ENCODE data around the gene CLTA. TPM values are rescaled to one million over a fixed set of nuclear protein-coding genes. Genes with fewer than 3 reads are reported as not detected.
"Not testable (repeated sequence)": the region's sequence is repeated elsewhere in the genome, so short reads cannot be mapped to it uniquely, and the experiment has no call there.

The CLTA gene
- total and polyA plus RNA-seq, 7 experiments from 2014 or later, result 32.2 to 140 (median 72.0) TPM

- ChIA-PET CTCF (interaction anchor here (1.1 to 2.0 kb wide), 4 partner anchors 9 to 51 kb away, joined by 3 to 6 read pairs (median 4); partner anchors contain the start of gene GLIPR2), POLR2A (interaction anchor here (0.7 to 1.6 kb wide), 4 partner anchors 10 to 63 kb away, joined by 3 to 8 read pairs (median 4); partner anchors contain the start of gene GLIPR2)
- peaks cover 0 to 3% (median 0%) of the 10 kb centered on the region in 11 donors for H3K9me3 Mint-ChIP-seq
- H3K27ac Mint-ChIP-seq, result peak overlapping the region in 8 of 9 donors; percentile 47 to 89 (median 68)
- no peaks in the 10 kb centered on the region for H3K27me3 Mint-ChIP-seq
- Histone ChIP-seq H3K4me3 (ENCODE audit: low read length) (no peak overlapping the region), H3K36me3 (ENCODE audit: control insufficient read depth in 2 of 3, insufficient read depth in 3 of 3, low read length in 3 of 3) (peaks cover 0 to 12% (median 0%) of the 10 kb centered on the region in 3 experiments), H3K27me3 (ENCODE audit: control insufficient read depth in 2 of 2, insufficient read depth in 2 of 2, low read length in 2 of 2) (no peaks in the 10 kb centered on the region), H3K4me1 (ENCODE audit: control insufficient read depth in 2 of 2, insufficient read depth in 2 of 2, low read length in 2 of 2) (peaks cover 39 to 45% of the 10 kb centered on the region in 2 donors), H3K27ac (ENCODE audit: low read depth, low read length) (peak overlapping the region; percentile 39), H3K9me3 (ENCODE audit: control insufficient read depth in 2 of 3, low read length in 3 of 3) (no peaks in the 10 kb centered on the region)
- intact Hi-C loops (cut with micrococcal nuclease), result no loop called here
- DNase-seq (no peak), ATAC-seq (peak; percentile 40)
- peaks cover 0 to 54% (median 21%) of the 10 kb centered on the region in 5 donors for H3K36me3 Mint-ChIP-seq
- H3K4me1 Mint-ChIP-seq, result peaks cover 38 to 51% (median 42%) of the 10 kb centered on the region in 7 donors
- peak overlapping the region in 8 of 10 donors; percentile 0 to 69 (median 22) for H3K4me3 Mint-ChIP-seq
These were observed 36.3 kb upstream of the CLTA start for GRCh38 chr9:36154331-36154952.

- no peaks in the 10 kb centered on the region for H3K27me3 Mint-ChIP-seq
- Histone ChIP-seq H3K36me3 (ENCODE audit: control insufficient read depth in 2 of 3, insufficient read depth in 3 of 3, low read length in 3 of 3) (peaks cover 0 to 12% (median 0%) of the 10 kb centered on the region in 3 experiments), H3K9me3 (ENCODE audit: control insufficient read depth in 2 of 3, low read length in 3 of 3) (no peaks in the 10 kb centered on the region), H3K4me3 (ENCODE audit: low read length) (no peak overlapping the region), H3K27ac (ENCODE audit: low read depth, low read length) (no peak overlapping the region), H3K4me1 (ENCODE audit: control insufficient read depth in 2 of 2, insufficient read depth in 2 of 2, low read length in 2 of 2) (peaks cover 23 to 33% of the 10 kb centered on the region in 2 donors), H3K27me3 (ENCODE audit: control insufficient read depth in 2 of 2, insufficient read depth in 2 of 2, low read length in 2 of 2) (no peaks in the 10 kb centered on the region)
- H3K27ac Mint-ChIP-seq, result no peak overlapping the region
- CTCF ChIA-PET, result interaction anchor here (1.2 kb wide), 1 partner anchor 53 kb away, joined by 6 read pairs; no protein-coding TSS in a partner anchor
- intact Hi-C loops (cut with micrococcal nuclease), result no loop called here
- ATAC-seq (no peak), DNase-seq (no peak)
- H3K4me1 Mint-ChIP-seq, result peaks cover 26 to 41% (median 35%) of the 10 kb centered on the region in 7 donors
- peaks cover 0 to 53% (median 19%) of the 10 kb centered on the region in 5 donors for H3K36me3 Mint-ChIP-seq
- H3K9me3 Mint-ChIP-seq, result peaks cover 0 to 3% (median 0%) of the 10 kb centered on the region in 11 donors
- POLR2A ChIA-PET, result interaction anchor here (1.0 to 1.4 kb wide), 3 partner anchors 8 to 15 kb away, joined by 3 to 5 read pairs (median 5); no protein-coding TSS in a partner anchor
- no peak overlapping the region for H3K4me3 Mint-ChIP-seq
These were observed 34.6 kb upstream of the CLTA start for GRCh38 chr9:36156116-36156515.

- H3K27me3 ChIP-seq (ENCODE audit: control insufficient read depth in 2 of 2, insufficient read depth in 2 of 2, low read length in 2 of 2), result no peaks in the 10 kb centered on the region
- Mint-ChIP-seq H3K27ac (no peak overlapping the region), H3K4me1 (peaks cover 11 to 31% (median 25%) of the 10 kb centered on the region in 7 donors), H3K4me3 (no peak overlapping the region), H3K36me3 (peaks cover 0 to 55% (median 20%) of the 10 kb centered on the region in 5 donors), H3K9me3 (peaks cover 0 to 3% (median 0%) of the 10 kb centered on the region in 11 donors), H3K27me3 (no peaks in the 10 kb centered on the region)
- DNase-seq (no peak), ATAC-seq (no peak)
- POLR2A ChIA-PET, result interaction anchor here (0.6 to 1.5 kb wide), 3 partner anchors 9 to 293 kb away, joined by 3 to 5 read pairs (median 4); no protein-coding TSS in a partner anchor
- H3K4me3 ChIP-seq (ENCODE audit: low read length), result no peak overlapping the region
- peaks cover 3 to 13% of the 10 kb centered on the region in 2 donors for H3K4me1 ChIP-seq (ENCODE audit: control insufficient read depth in 2 of 2, insufficient read depth in 2 of 2, low read length in 2 of 2)
- CTCF ChIA-PET, result interaction anchor here (0.6 kb wide), 1 partner anchor 171 kb away, joined by 3 read pairs; no protein-coding TSS in a partner anchor
- intact Hi-C loops (cut with micrococcal nuclease), result no loop called here
- H3K27ac ChIP-seq (ENCODE audit: low read depth, low read length), result no peak overlapping the region
- H3K36me3 ChIP-seq (ENCODE audit: control insufficient read depth in 2 of 3, insufficient read depth in 3 of 3, low read length in 3 of 3), result peaks cover 0 to 12% (median 0%) of the 10 kb centered on the region in 3 experiments
- no peaks in the 10 kb centered on the region for H3K9me3 ChIP-seq (ENCODE audit: control insufficient read depth in 2 of 3, low read length in 3 of 3)
These were observed 32.6 kb upstream of the CLTA start for GRCh38 chr9:36158122-36158521.

GRCh38 chr9:36158917-36159316 lies 31.8 kb upstream of the CLTA start:
- peaks cover 7 to 26% (median 20%) of the 10 kb centered on the region in 7 donors for H3K4me1 Mint-ChIP-seq
- H3K27ac ChIP-seq (ENCODE audit: low read depth, low read length), result no peak overlapping the region
- no peak for ATAC-seq
- H3K27ac Mint-ChIP-seq, result peak overlapping the region in 1 of 9 donors; percentile 46
- peaks cover 0 to 3% (median 0%) of the 10 kb centered on the region in 11 donors for H3K9me3 Mint-ChIP-seq
- intact Hi-C loops (cut with micrococcal nuclease), result no loop called here
- no peak overlapping the region for H3K4me3 Mint-ChIP-seq
- peaks cover 0 to 9% of the 10 kb centered on the region in 2 donors for H3K4me1 ChIP-seq (ENCODE audit: control insufficient read depth in 2 of 2, insufficient read depth in 2 of 2, low read length in 2 of 2)
- H3K27me3 Mint-ChIP-seq, result no peaks in the 10 kb centered on the region
- H3K36me3 Mint-ChIP-seq, result peaks cover 0 to 52% (median 20%) of the 10 kb centered on the region in 5 donors
- no peak overlapping the region for H3K4me3 ChIP-seq (ENCODE audit: low read length)
- ChIA-PET CTCF (interaction anchor here (0.6 to 2.8 kb wide), 2 partner anchors 57 to 170 kb away, joined by 3 to 8 read pairs; no protein-coding TSS in a partner anchor), POLR2A (interaction anchor here (0.6 to 1.5 kb wide), 3 partner anchors 9 to 294 kb away, joined by 4 to 6 read pairs (median 5); no protein-coding TSS in a partner anchor)
- H3K27me3 ChIP-seq (ENCODE audit: control insufficient read depth in 2 of 2, insufficient read depth in 2 of 2, low read length in 2 of 2), result no peaks in the 10 kb centered on the region
- peaks cover 0 to 12% (median 0%) of the 10 kb centered on the region in 3 experiments for H3K36me3 ChIP-seq (ENCODE audit: control insufficient read depth in 2 of 3, insufficient read depth in 3 of 3, low read length in 3 of 3)
- H3K9me3 ChIP-seq (ENCODE audit: control insufficient read depth in 2 of 3, low read length in 3 of 3), result no peaks in the 10 kb centered on the region
- no peak for DNase-seq

- ChIA-PET POLR2A (interaction anchor here (1.4 to 1.5 kb wide), 2 partner anchors 10 to 16 kb away, joined by 4 to 6 read pairs; no protein-coding TSS in a partner anchor), CTCF (interaction anchor here (2.7 to 2.8 kb wide), 2 partner anchors 56 to 58 kb away, joined by 7 to 8 read pairs; no protein-coding TSS in a partner anchor)
- H3K9me3 ChIP-seq (ENCODE audit: control insufficient read depth in 2 of 3, low read length in 3 of 3); H3K4me3 Mint-ChIP-seq; H3K9me3 Mint-ChIP-seq; H3K4me1 ChIP-seq (ENCODE audit: control insufficient read depth in 2 of 2, insufficient read depth in 2 of 2, low read length in 2 of 2); H3K27ac Mint-ChIP-seq; H3K27ac ChIP-seq (ENCODE audit: low read depth, low read length); DNase-seq; H3K27me3 Mint-ChIP-seq; H3K27me3 ChIP-seq (ENCODE audit: control insufficient read depth in 2 of 2, insufficient read depth in 2 of 2, low read length in 2 of 2); H3K4me3 ChIP-seq (ENCODE audit: low read length); ATAC-seq; intact Hi-C loops (cut with micrococcal nuclease): not testable (repeated sequence)
- Mint-ChIP-seq H3K36me3 (peaks cover 0 to 46% (median 14%) of the 10 kb centered on the region in 5 donors), H3K4me1 (peaks cover under 1 to 22% (median 14%) of the 10 kb centered on the region in 7 donors)
- peaks cover 0 to 11% (median 0%) of the 10 kb centered on the region in 3 experiments for H3K36me3 ChIP-seq (ENCODE audit: control insufficient read depth in 2 of 3, insufficient read depth in 3 of 3, low read length in 3 of 3)
These were observed 31.2 kb upstream of the CLTA start for GRCh38 chr9:36159509-36159908.

GRCh38 chr9:36160126-36160525 lies 30.6 kb upstream of the CLTA start:
- H3K27me3 ChIP-seq (ENCODE audit: control insufficient read depth in 2 of 2, insufficient read depth in 2 of 2, low read length in 2 of 2); H3K27me3 Mint-ChIP-seq; ATAC-seq; intact Hi-C loops (cut with micrococcal nuclease); H3K9me3 Mint-ChIP-seq; H3K9me3 ChIP-seq (ENCODE audit: control insufficient read depth in 2 of 3, low read length in 3 of 3); DNase-seq; H3K36me3 ChIP-seq (ENCODE audit: control insufficient read depth in 2 of 3, insufficient read depth in 3 of 3, low read length in 3 of 3); H3K4me3 ChIP-seq (ENCODE audit: low read length); H3K4me1 ChIP-seq (ENCODE audit: control insufficient read depth in 2 of 2, insufficient read depth in 2 of 2, low read length in 2 of 2); POLR2A ChIA-PET; H3K4me3 Mint-ChIP-seq; H3K27ac ChIP-seq (ENCODE audit: low read depth, low read length): not testable (repeated sequence)
- H3K27ac Mint-ChIP-seq, result peak overlapping the region in 2 of 9 donors; percentile 30 to 41
- peaks cover 0 to 43% (median 11%) of the 10 kb centered on the region in 5 donors for H3K36me3 Mint-ChIP-seq
- peaks cover 0 to 17% (median 10%) of the 10 kb centered on the region in 7 donors for H3K4me1 Mint-ChIP-seq
- CTCF ChIA-PET, result interaction anchor here (2.7 to 2.8 kb wide), 2 partner anchors 57 to 59 kb away, joined by 7 to 8 read pairs; no protein-coding TSS in a partner anchor
